Lung (tissue), 12 donors: Measurements from ENCODE around the gene UTS2R. TPM values are rescaled to one million over a fixed set of nuclear protein-coding genes. Genes with fewer than 3 reads are reported as not detected.

Source experiments
- ATAC-seq: fragments of 200-7000 bp; cut with Tn5 transposase; one replicate; pipeline ENCODE4 v1.9.1; 2020; ENCODE audit warnings: moderate number of reproducible peaks; ENCODE audit not compliant: insufficient read depth, low FRiP score
- DNase-seq, 3 donors: peaks; one replicate each; pipeline ENCODE4 v3.0.0-alpha.2; 2013 to 2017
- H3K27ac ChIP-seq, 2 donors: one replicate each; pipeline ENCODE4 v1.5.1; 2013; ENCODE audit warnings: mild to moderate bottlenecking in 2 of 2, moderate library complexity in 2 of 2, control low read depth in 1 of 2, inconsistent platforms in 1 of 2, low read depth in 1 of 2, low read length in 1 of 2
- H3K27me3 ChIP-seq, 3 donors: one replicate each; pipeline ENCODE4 v1.5.1; 2013; ENCODE audit warnings: low read length in 2 of 3; ENCODE audit not compliant: control insufficient read depth in 3 of 3, insufficient read depth in 3 of 3
- H3K36me3 ChIP-seq, 4 donors: one replicate each; pipeline ENCODE4 v1.5.1; 2013; ENCODE audit warnings: low read length in 4 of 4, mild to moderate bottlenecking in 1 of 4, moderate library complexity in 1 of 4; ENCODE audit not compliant: control insufficient read depth in 4 of 4, insufficient read depth in 4 of 4
- H3K4me1 ChIP-seq, 5 donors: one replicate each; pipeline ENCODE4 v1.5.1; 2013; ENCODE audit warnings: low read length in 5 of 5, mild to moderate bottlenecking in 2 of 5, moderate library complexity in 1 of 5; ENCODE audit not compliant: control insufficient read depth in 5 of 5, insufficient read depth in 5 of 5
- H3K4me3 ChIP-seq: one replicate; pipeline ENCODE4 v1.5.1; 2013; ENCODE audit warnings: mild to moderate bottlenecking, control low read depth, moderate library complexity
- H3K9ac ChIP-seq, 2 donors: one replicate each; pipeline ENCODE4 v1.5.1; 2013; ENCODE audit warnings: low read length in 2 of 2, control low read depth in 1 of 2; ENCODE audit not compliant: insufficient read depth in 1 of 2
- H3K9me3 ChIP-seq, 4 donors: one replicate each; pipeline ENCODE4 v1.5.1; 2013; ENCODE audit warnings: low read length in 3 of 4, mild to moderate bottlenecking in 1 of 4, moderate library complexity in 1 of 4; ENCODE audit not compliant: control insufficient read depth in 4 of 4, insufficient read depth in 3 of 4
- WGBS, 2 donors: extraction: QIAGEN DNeasy Blood & Tissue Kit; methylation state at CpG; one replicate each; pipeline ENCODE4 v1.1.7; 2013; 5-methylcytosine and 5-hydroxymethylcytosine counted together
- polyA plus RNA-seq, 2 donors: library from polyadenylated mRNA; stranded (reverse); fragments of 200-250 nt; gene quantifications; one replicate each; pipeline ENCODE4 v1.2.1, GENCODE V29; 2013
- total RNA-seq, 2 donors: library from RNA; depleted of rRNA in 1 of 2; stranded (reverse); fragments of >200 nt in 1 of 2; gene quantifications; one replicate each; pipeline ENCODE4 v1.2.1, GENCODE V29; 2014 to 2021
- TF ChIP-seq, protein P1 (sequence below): IDR thresholded peaks from 2 replicates; pipeline ENCODE4 v1.5.1; 2012; ENCODE audit warnings: mild to moderate bottlenecking; ENCODE audit errors: control extremely low read depth, extremely low read depth
- donor health status: control.
- donor health status: control.
- donor health status: Bipolar disorder and iron deficiency.
- donor health status: healthy.
- donor health status: DM: yes; HTN: yes; CAD: no.

UTS2R gene
- total and polyA plus RNA-seq, 4 donors: 0.17 TPM; not detected in 3

DNA sequence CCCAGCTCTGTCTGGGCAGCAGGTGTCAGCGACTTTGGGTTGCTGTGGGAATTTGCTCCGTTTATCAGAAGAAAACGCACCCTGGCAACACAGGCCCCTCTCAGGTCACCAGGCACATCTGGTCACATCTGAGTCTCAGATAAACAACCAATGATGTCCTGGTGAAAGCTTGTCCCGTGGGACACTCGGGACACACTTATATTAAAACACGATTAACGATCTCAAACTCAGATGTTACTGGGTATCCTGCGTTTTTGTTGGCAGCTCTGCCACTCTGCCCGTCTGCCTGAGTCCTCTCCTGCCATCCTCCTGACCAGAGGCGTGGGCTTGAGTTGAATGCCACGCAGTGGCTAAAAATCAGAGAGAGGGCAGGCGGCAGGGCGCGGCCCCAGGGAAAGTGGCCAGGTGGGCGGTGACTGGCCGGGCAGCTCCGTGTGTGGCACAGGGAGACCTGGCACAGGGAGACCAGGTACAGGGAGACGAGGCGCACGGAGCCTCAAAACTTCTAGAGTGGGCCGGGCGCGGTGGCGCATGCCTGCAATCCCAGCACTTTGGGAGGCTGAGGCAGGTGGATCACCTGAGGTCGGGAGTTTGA, 40.1 kb upstream of the UTS2R start:
- Histone ChIP-seq H3K27ac (no peak overlapping the region), H3K4me1 (peaks cover 0 to 42% (median 20%) of the 10 kb centered on the region in 5 donors), H3K36me3 (no peaks in the 10 kb centered on the region), H3K4me3 (no peak overlapping the region), H3K9me3 (no peaks in the 10 kb centered on the region), H3K9ac (no peak overlapping the region), H3K27me3 (peaks cover 0 to 22% (median 6%) of the 10 kb centered on the region in 3 donors)
- 91 to 92% methylated on average over 25 of the region's 25 CpGs for WGBS, 2 donors
- ATAC-seq (no peak), DNase-seq (no peak)
- TF ChIP-seq, protein P1, sequence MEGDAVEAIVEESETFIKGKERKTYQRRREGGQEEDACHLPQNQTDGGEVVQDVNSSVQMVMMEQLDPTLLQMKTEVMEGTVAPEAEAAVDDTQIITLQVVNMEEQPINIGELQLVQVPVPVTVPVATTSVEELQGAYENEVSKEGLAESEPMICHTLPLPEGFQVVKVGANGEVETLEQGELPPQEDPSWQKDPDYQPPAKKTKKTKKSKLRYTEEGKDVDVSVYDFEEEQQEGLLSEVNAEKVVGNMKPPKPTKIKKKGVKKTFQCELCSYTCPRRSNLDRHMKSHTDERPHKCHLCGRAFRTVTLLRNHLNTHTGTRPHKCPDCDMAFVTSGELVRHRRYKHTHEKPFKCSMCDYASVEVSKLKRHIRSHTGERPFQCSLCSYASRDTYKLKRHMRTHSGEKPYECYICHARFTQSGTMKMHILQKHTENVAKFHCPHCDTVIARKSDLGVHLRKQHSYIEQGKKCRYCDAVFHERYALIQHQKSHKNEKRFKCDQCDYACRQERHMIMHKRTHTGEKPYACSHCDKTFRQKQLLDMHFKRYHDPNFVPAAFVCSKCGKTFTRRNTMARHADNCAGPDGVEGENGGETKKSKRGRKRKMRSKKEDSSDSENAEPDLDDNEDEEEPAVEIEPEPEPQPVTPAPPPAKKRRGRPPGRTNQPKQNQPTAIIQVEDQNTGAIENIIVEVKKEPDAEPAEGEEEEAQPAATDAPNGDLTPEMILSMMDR: no peak

DNA sequence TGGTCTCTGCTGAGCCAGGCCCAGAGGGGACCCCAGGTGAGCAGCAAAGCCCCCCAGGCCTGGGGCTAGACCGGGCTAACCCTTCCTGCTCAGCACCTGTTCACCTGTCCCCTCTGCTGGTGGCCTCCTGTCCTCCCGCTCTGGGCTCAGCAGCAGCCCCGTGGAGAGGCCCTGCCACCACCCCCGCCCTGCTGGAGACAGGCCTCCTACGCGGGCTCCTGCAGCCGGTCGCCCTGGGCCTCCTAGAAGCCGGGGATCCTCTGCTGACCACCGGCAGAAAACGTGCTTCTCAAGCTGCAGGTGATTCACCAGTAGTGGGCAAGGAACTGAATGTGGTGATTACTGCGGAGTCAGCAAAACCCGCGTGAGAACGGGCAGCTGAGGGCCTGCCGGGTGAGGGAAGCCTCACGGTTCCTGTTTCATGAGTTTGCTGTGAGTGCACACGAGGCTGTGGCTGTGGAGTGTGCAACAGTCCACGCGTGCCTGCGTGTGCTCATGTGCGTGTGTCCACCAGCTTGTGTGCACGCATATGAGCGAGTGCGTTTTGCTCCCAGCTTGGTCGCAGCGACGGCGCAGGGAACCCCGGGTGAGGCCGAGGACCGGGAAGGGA, 38.8 kb upstream of the UTS2R start:
- H3K27me3 ChIP-seq: peaks cover 0 to 22% (median 2%) of the 10 kb centered on the region in 3 donors
- H3K4me3 ChIP-seq: peak overlapping the region; percentile 52
- ATAC-seq: peak; percentile 54
- peaks cover 0 to 42% (median 16%) of the 10 kb centered on the region in 5 donors for H3K4me1 ChIP-seq
- H3K36me3 ChIP-seq: no peaks in the 10 kb centered on the region
- TF ChIP-seq, protein P1: no peak
- 19 to 21% methylated on average over 32 of the region's 32 CpGs for WGBS, 2 donors
- peak in 2 of 3 donors; percentile 8 to 23 for DNase-seq
- no peak overlapping the region for H3K9ac ChIP-seq
- H3K9me3 ChIP-seq: no peaks in the 10 kb centered on the region
- H3K27ac ChIP-seq: peak overlapping the region in 1 of 2 donors; percentile 42

DNA sequence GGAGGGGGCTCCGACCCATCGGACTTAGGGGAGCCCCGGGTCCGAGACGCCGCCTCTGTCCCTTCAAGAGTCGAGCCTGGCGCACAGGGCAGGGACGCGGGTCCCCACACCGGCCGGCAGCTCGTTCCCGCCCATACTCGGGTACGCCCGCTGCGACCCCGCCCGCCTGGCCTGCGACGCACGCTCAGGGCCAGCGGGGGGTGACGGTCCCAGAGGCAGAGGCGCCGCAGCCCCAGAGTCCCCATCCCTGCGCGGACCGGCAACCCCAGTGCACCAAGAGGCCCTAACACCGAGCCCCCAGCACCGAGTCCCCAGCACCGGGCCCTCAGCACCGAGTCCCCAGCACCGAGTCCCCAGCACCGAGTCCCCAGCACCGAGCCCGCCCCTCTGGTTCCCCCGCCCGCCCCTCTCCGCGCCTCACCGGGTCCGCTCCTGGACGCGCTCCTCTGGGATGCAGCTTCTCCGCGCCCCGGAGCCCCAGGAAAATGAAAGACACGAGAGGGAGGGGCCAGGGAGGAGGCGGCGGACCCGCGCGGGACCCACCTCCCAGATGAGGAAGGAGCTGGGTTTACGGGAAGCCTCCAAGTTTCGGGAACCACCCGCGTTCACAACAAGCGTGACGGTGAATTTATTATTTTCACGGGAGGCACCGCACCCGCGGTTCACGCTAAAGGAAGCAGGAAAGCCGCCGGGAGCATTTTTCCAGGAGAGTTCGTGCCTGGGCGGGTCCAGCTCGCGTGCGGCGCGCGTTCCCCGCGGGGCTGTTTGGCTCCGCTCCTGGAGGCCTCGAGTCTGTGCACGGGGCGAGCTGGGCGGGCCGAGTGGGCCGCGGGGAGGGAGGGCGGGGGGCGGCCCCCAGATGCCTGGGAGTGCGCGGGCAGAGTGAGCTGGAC, 38.0 kb upstream of the UTS2R start, which contains the start of gene SECTM1:
Gene SECTM1, minus strand, starts transcription at position 488 of the 893 bp plus-strand sequence. CDS start 6,526 bp downstream, outside the sequence.
- ATAC-seq (peak; percentile 32), DNase-seq (peak in 2 of 3 donors; percentile 22 to 46)
- Histone ChIP-seq H3K27me3 (peaks cover 0 to 22% (median 2%) of the 10 kb centered on the region in 3 donors), H3K9me3 (no peaks in the 10 kb centered on the region), H3K27ac (peak within 1 kb of the TSS in 1 of 2 donors; percentile 82), H3K9ac (no peak within 1 kb of the TSS), H3K36me3 (no peaks in the 10 kb centered on the region), H3K4me1 (peaks cover 0 to 40% (median 16%) of the 10 kb centered on the region in 5 donors), H3K4me3 (peak within 1 kb of the TSS; percentile 52)
- TF ChIP-seq, protein P1: no peak
- WGBS, 2 donors: 2% methylated on average over 66 to 90 of the region's 90 CpGs
